Vagina (tissue), 2 donors: ENCODE measurements around the gene DLEC1.

Source experiments
- CTCF ChIP-seq, 3 experiments: fragments of 450-650 bp in 2 of 3; fragments of 200-600 bp in 1 of 3; sonication (generic) in 1 of 3; IDR thresholded peaks; one replicate each; pipeline ENCODE4 v1.5.1; 2017 to 2019; ENCODE audit warnings: antibody characterized with exemption in 3 of 3, mild to moderate bottlenecking in 2 of 3, moderate library complexity in 2 of 3
- POLR2A ChIP-seq, 2 donors: fragments of 450-650 bp; IDR thresholded peaks; one replicate each; pipeline ENCODE4 v1.6.1; 2017; ENCODE audit warnings: antibody characterized with exemption in 2 of 2, mild to moderate bottlenecking in 2 of 2, moderate library complexity in 2 of 2

DNA sequence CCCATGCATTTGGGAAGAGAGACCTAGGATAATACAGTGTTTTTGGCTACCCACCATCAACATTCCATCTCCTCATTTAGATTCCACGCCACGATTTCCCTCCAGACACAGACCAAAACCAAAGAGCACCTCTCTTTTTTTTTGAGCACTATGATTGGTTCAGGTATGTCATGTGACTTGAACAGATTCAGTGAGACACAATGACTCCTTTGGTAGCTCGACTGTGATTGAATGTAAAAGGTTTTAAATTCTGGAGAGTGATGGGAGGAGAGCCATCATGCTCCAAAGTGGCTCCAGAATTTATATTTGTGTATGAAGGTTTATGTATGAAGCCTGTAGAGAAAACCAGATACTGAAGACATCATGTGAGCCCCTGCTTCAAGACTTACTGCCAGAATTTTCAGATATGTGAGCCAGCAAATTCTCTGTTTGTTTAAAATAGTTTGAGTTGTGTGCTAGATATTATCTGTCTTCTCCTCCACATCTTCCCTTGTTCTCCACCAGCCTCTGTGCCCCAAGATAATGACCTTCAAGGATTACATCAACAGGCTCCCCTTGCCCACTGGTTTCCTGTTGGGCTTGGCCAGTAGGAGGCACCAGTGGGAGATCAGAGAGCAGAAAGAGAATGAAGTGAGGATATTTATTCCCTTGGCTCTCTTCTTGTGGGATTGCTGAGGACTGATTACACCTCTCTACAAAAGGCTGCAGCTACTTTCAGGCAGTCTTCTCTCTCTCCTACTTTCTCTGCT is 111.9 kb downstream of the DLEC1 start:
- TF ChIP-seq POLR2A (IDR thresholded peaks at IDR 0.05) (no peak), CTCF (IDR thresholded peaks at IDR 0.05) (no peak)
